PFSK-1 (cell line): ENCODE data around the gene MEGF6.

Experiments used
- POLR2AphosphoS5 ChIP-seq: IDR thresholded peaks from 2 replicates; pipeline ENCODE4 v1.6.1; 2012; ENCODE audit warnings: low read depth, mild to moderate bottlenecking, control low read depth, low read length, moderate library complexity
- REST ChIP-seq, 2 experiments: IDR thresholded peaks; 2 replicates each; pipeline versions ENCODE4 v1.6.1 to v1.8.0; 2011 to 2012; ENCODE audit warnings: low read depth in 2 of 2, low read length in 2 of 2, control low read depth in 1 of 2, inconsistent platforms in 1 of 2, mild to moderate bottlenecking in 1 of 2, moderate library complexity in 1 of 2; ENCODE audit not compliant: insufficient read depth in 1 of 2
- SIN3A ChIP-seq: IDR thresholded peaks from 2 replicates; pipeline ENCODE4 v1.6.1; 2012; ENCODE audit warnings: mild to moderate bottlenecking, low read length, moderate library complexity, borderline replicate concordance; ENCODE audit not compliant: insufficient read depth

- TF ChIP-seq POLR2AphosphoS5 (no peak), REST (IDR thresholded peaks at IDR 0.05; ENCODE audit: insufficient read depth in 1 of 2, low read depth in 2 of 2, low read length in 2 of 2) (no peak), SIN3A (no peak)
Measured at GRCh38 chr1:3471356-3472087, 139.8 kb downstream of the MEGF6 start.
